Activated B cell treated with CpG ODN at 0.5 μM for 24 hours (primary cell): ENCODE results near the gene MYG1. TPM values are rescaled to one million over a fixed set of nuclear protein-coding genes. Genes with fewer than 3 reads are reported as not detected.
"Not testable (repeated sequence)": the region's sequence is repeated elsewhere in the genome, so short reads cannot be mapped to it uniquely, and the experiment has no call there.

Source experiments
- ATAC-seq: fragments of 200-7000 bp; cut with Tn5 transposase; one replicate; pipeline ENCODE4 v1.10.0; 2021; ENCODE audit warnings: low read depth, mild to moderate bottlenecking, moderate library complexity
- CTCF ChIA-PET: fragments of 350-600 bp; sonication (Branson Sonifier 250); formaldehyde crosslinking; loops from one replicate; lab custom pipeline; 2021; ENCODE audit warnings: antibody characterized with exemption; lab: Charles Lee
- POLR2A ChIA-PET: fragments of 350-600 bp; sonication (Branson Sonifier 250); formaldehyde crosslinking; loops from one replicate; lab custom pipeline; 2021; ENCODE audit warnings: antibody characterized with exemption; lab: Charles Lee
- DNase-seq: peaks from one replicate; pipeline ENCODE4 v3.0.0; 2022
- H3K27ac Mint-ChIP-seq: one replicate; pipeline ENCODE4 v1.8.0; 2020; ENCODE audit warnings: mixed read lengths
- H3K27me3 Mint-ChIP-seq: one replicate; pipeline ENCODE4 v1.8.0; 2021; ENCODE audit warnings: mixed read lengths
- H3K36me3 Mint-ChIP-seq: one replicate; pipeline ENCODE4 v1.8.0; 2021; ENCODE audit warnings: low read depth, mixed read lengths
- H3K4me1 Mint-ChIP-seq: one replicate; pipeline ENCODE4 v1.8.0; 2021; ENCODE audit warnings: mixed read lengths
- H3K4me3 Mint-ChIP-seq: one replicate; pipeline ENCODE4 v1.8.0; 2020; ENCODE audit warnings: mild to moderate bottlenecking, mixed read lengths
- H3K9me3 Mint-ChIP-seq: one replicate; pipeline ENCODE4 v1.8.0; 2020; ENCODE audit warnings: mixed read lengths
- CTCF ChIP-seq: fragments of 200-600 bp; IDR thresholded peaks from one replicate; pipeline ENCODE4 v1.8.0; 2022; ENCODE audit warnings: antibody characterized with exemption, mild to moderate bottlenecking
- intact Hi-C: fragments of 100-400 bp; cut with micrococcal nuclease; formaldehyde crosslinking; loops from one replicate; pipeline ENCODE4 v1.15.1; 2024
- total RNA-seq: library from RNA; stranded (reverse); gene quantifications from 2 replicates; pipeline ENCODE4 v1.2.3, GENCODE V29; 2022

Gene MYG1
- total RNA-seq, 1 donor from 2014 or later, result 65.3 TPM

- H3K27ac Mint-ChIP-seq, result peak overlapping the region; percentile 97
- H3K9me3 Mint-ChIP-seq, result no peaks in the 10 kb centered on the region
- no peak for TF ChIP-seq CTCF
- H3K4me1 Mint-ChIP-seq, result peaks cover 53% of the 10 kb centered on the region
- peaks cover 41% of the 10 kb centered on the region for H3K36me3 Mint-ChIP-seq
- H3K4me3 Mint-ChIP-seq, result peak overlapping the region; percentile 99
- DNase-seq (no peak), ATAC-seq (peak; percentile 1)
- ChIA-PET POLR2A (interaction anchor here (0.7 to 8.5 kb wide), 20 partner anchors 17 to 380 kb away, joined by 3 to 114 read pairs (median 5); partner anchors contain the start of genes AAAS, ATP5MC2, CSAD and ESPL1), CTCF (interaction anchor here (0.9 to 14.7 kb wide), 7 partner anchors 9 to 117 kb away, joined by 3 to 298 read pairs (median 5); partner anchors contain the start of genes AAAS, ESPL1 and ITGB7)
- H3K27me3 Mint-ChIP-seq, result no peaks in the 10 kb centered on the region
- intact Hi-C loops, result loop anchor here (1.0 to 2.0 kb wide), 8 partner anchors 25 to 290 kb away; partner anchors contain the start of genes AAAS, CSAD, EIF4B and ESPL1
Observed at GRCh38 chr12:53295891-53296219, 3.6 kb upstream of the MYG1 start.

GRCh38 chr12:53297106-53297505 is 2.4 kb upstream of the MYG1 start:
- ATAC-seq, H3K27ac Mint-ChIP-seq, intact Hi-C loops, DNase-seq, H3K27me3 Mint-ChIP-seq, H3K9me3 Mint-ChIP-seq: not testable (repeated sequence)
- ChIA-PET CTCF (interaction anchor here (5.5 kb wide), 1 partner anchor 24 kb away, joined by 37 read pairs; the partner anchor contains the start of gene AAAS), POLR2A (interaction anchor here (0.6 to 8.5 kb wide), 3 partner anchors 26 to 180 kb away, joined by 3 to 114 read pairs (median 6); partner anchors contain the start of gene AAAS)
- H3K4me1 Mint-ChIP-seq, result peaks cover 61% of the 10 kb centered on the region
- peak overlapping the region; percentile 99 for H3K4me3 Mint-ChIP-seq
- peaks cover 51% of the 10 kb centered on the region for H3K36me3 Mint-ChIP-seq

GRCh38 chr12:53298164-53298563 is 1.3 kb upstream of the MYG1 start:
- Mint-ChIP-seq H3K9me3 (no peaks in the 10 kb centered on the region), H3K4me1 (peaks cover 68% of the 10 kb centered on the region), H3K27me3 (no peaks in the 10 kb centered on the region), H3K27ac (peak overlapping the region; percentile 63), H3K36me3 (peaks cover 61% of the 10 kb centered on the region), H3K4me3 (peak overlapping the region; percentile 44)
- TF ChIP-seq CTCF, result no peak
- ATAC-seq (no peak), DNase-seq (no peak)
- ChIA-PET POLR2A (interaction anchor here (0.6 to 8.5 kb wide), 5 partner anchors 25 to 138 kb away, joined by 3 to 114 read pairs (median 5); partner anchors contain the start of gene AAAS), CTCF (interaction anchor here (0.7 to 5.5 kb wide), 2 partner anchors 23 to 83 kb away, joined by 3 to 37 read pairs; partner anchors contain the start of gene AAAS)
- intact Hi-C loops, result no loop called here

GRCh38 chr12:53299101-53299453 is 418 bp upstream of the MYG1 start:
- intact Hi-C loops, result loop anchor here (1.0 kb wide), 5 partner anchors 22 to 153 kb away; partner anchors contain the start of genes AAAS, CSAD, ESPL1 and PCBP2
- Mint-ChIP-seq H3K4me3 (peak overlapping the region; percentile 100), H3K27me3 (no peaks in the 10 kb centered on the region), H3K4me1 (peaks cover 68% of the 10 kb centered on the region), H3K36me3 (peaks cover 67% of the 10 kb centered on the region), H3K27ac (peak overlapping the region; percentile 95), H3K9me3 (no peaks in the 10 kb centered on the region)
- peak; percentile 19 for ATAC-seq
- ChIA-PET CTCF (interaction anchor here (0.7 to 5.5 kb wide), 8 partner anchors 22 to 139 kb away, joined by 3 to 37 read pairs (median 8); partner anchors contain the start of gene AAAS), POLR2A (interaction anchor here (0.7 to 8.5 kb wide), 14 partner anchors 9 to 220 kb away, joined by 3 to 114 read pairs (median 4); partner anchors contain the start of genes AAAS, CSAD, ESPL1 and SPRYD3)
- DNase-seq, result no peak
- no peak for TF ChIP-seq CTCF

GRCh38 chr12:53300187-53300586 is 692 bp downstream of the MYG1 start:
- Mint-ChIP-seq H3K27ac (peak overlapping the region; percentile 95), H3K36me3 (peaks cover 72% of the 10 kb centered on the region), H3K9me3 (no peaks in the 10 kb centered on the region), H3K4me3 (peak overlapping the region; percentile 100), H3K27me3 (no peaks in the 10 kb centered on the region), H3K4me1 (peaks cover 63% of the 10 kb centered on the region)
- CTCF ChIA-PET, result interaction anchor here (1.4 to 5.5 kb wide), 5 partner anchors 21 to 141 kb away, joined by 7 to 37 read pairs (median 8); partner anchors contain the start of gene AAAS
- POLR2A ChIA-PET, result interaction anchor here (0.8 to 8.5 kb wide), 4 partner anchors 23 to 221 kb away, joined by 3 to 114 read pairs (median 4); partner anchors contain the start of genes AAAS and SPRYD3
- TF ChIP-seq CTCF, result no peak
- ATAC-seq (no peak), DNase-seq (no peak)
- intact Hi-C loops, result no loop called here
